ENCODE measurements around the gene C1orf159.

DNA sequence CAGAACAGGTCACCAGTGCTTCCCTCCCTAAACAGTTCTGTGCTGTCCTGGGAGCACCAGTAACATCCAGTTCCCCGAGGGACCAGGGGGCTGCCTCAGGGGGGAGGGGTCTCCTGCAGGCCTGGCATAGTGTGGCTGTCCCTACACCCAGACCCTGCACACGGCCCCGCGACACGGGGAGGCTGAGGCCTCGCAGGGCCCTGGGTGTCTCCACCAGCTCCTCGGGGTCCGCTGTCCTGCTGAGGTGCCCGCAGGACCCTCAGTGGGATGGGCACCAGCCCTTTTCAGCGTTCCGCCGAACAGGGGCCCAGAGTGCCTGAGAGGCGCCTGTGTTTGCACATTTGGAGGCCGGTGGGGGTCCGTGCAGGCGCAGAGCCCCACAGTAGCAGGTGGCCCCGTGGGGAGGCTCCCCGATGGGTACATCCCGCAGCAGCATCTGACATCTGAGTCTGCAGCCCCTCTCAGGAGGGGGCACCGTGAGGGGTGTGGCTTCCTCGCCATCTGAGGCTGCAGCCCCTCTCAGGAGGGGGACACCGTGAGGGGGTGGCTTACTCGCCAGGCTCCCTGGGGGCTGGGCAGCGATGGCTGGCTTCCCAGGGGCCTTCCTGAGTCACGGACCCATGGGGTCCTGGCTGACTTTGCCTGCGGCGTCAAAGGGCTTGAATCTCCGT lies 18.5 kb upstream of the C1orf159 start:
- no peak for TF ChIP-seq EP300 (IDR thresholded peaks at IDR 0.05; ENCODE audit: borderline replicate concordance in 1 of 2, low read depth in 2 of 2, low read length in 2 of 2)
- no peak for TF ChIP-seq POLR2A (IDR thresholded peaks at IDR 0.05; ENCODE audit: control extremely low read depth in 1 of 2, low read depth in 2 of 2, low read length in 2 of 2)
- TF ChIP-seq POLR2AphosphoS5 (IDR thresholded peaks at IDR 0.05; ENCODE audit: low read depth, low read length), result no peak
- TF ChIP-seq, protein P1, sequence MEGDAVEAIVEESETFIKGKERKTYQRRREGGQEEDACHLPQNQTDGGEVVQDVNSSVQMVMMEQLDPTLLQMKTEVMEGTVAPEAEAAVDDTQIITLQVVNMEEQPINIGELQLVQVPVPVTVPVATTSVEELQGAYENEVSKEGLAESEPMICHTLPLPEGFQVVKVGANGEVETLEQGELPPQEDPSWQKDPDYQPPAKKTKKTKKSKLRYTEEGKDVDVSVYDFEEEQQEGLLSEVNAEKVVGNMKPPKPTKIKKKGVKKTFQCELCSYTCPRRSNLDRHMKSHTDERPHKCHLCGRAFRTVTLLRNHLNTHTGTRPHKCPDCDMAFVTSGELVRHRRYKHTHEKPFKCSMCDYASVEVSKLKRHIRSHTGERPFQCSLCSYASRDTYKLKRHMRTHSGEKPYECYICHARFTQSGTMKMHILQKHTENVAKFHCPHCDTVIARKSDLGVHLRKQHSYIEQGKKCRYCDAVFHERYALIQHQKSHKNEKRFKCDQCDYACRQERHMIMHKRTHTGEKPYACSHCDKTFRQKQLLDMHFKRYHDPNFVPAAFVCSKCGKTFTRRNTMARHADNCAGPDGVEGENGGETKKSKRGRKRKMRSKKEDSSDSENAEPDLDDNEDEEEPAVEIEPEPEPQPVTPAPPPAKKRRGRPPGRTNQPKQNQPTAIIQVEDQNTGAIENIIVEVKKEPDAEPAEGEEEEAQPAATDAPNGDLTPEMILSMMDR (IDR thresholded peaks at IDR 0.05; ENCODE audit: control extremely low read depth in 1 of 3, insufficient read depth in 1 of 3, low read depth in 1 of 3, low read length in 3 of 3), result no peak
- TF ChIP-seq, protein P2, sequence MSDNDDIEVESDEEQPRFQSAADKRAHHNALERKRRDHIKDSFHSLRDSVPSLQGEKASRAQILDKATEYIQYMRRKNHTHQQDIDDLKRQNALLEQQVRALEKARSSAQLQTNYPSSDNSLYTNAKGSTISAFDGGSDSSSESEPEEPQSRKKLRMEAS (IDR thresholded peaks at IDR 0.05), result no peak
- no peak for TF ChIP-seq CBX8 (IDR thresholded peaks at IDR 0.05; ENCODE audit: borderline replicate concordance, low read depth, low read length)

Data from H1 (cell line).